Stromal cell of bone marrow (primary cell): ENCODE measurements around the gene SPATA16.
"Not testable (repeated sequence)": the region's sequence is repeated elsewhere in the genome, so short reads cannot be mapped to it uniquely, and the experiment has no call there.

Experiments used
- DNase-seq: peaks from one replicate; pipeline ENCODE4 v3.0.0-alpha.2; 2012; ENCODE audit warnings: low read depth

Gene SPATA16

DNA sequence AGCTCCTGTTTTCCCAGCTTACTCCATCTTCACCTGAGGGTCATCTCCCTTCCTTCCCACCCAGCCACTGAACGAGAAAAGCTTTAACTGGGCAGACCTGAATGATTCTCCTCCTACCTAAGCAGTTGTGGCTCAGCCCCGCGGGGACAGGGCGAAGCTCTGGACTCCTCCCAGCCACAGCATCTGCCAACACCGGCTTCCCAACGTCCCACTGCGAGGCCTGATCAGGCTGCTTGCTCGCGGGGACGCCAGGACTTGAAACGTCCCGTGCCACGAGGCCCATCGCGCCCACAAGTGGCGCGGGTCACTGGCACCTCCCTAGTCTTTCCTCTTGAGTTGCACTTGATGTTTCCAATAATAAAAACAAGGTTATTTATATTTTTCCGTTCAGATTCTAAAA lies at the start of gene SPATA16:
Gene SPATA16, minus strand, starts transcription at position 250 of the 400 bp plus-strand sequence. CDS start 23,504 bp downstream, outside the sequence.
- no peak for DNase-seq

GRCh38 chr3:173183022-173183421 lies 42.0 kb upstream of the SPATA16 start:
- DNase-seq = not testable (repeated sequence)

- DNase-seq = no peak
Observed at GRCh38 chr3:173173652-173174051, 32.6 kb upstream of the SPATA16 start.

DNA sequence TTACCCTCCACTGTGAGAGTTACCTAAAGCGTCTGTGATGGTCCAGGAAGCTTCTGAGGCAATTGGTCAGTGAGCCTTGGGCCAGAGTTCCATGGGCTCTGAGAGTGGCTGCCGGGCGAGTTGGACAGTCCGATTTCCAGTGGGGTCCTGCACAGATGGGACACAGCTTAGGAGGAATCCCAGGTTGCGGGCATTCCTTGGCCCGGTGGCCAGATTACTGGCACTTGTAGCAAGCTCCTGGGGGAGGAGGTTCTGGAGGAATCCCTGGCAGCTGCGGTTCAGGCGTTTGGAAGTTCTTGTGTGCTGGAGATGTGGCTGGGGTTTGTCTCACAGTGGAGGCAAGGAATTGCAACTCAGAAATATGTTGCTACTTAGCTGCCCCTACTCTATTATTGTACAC lies 18.1 kb upstream of the SPATA16 start:
- DNase-seq = not testable (repeated sequence)

DNA sequence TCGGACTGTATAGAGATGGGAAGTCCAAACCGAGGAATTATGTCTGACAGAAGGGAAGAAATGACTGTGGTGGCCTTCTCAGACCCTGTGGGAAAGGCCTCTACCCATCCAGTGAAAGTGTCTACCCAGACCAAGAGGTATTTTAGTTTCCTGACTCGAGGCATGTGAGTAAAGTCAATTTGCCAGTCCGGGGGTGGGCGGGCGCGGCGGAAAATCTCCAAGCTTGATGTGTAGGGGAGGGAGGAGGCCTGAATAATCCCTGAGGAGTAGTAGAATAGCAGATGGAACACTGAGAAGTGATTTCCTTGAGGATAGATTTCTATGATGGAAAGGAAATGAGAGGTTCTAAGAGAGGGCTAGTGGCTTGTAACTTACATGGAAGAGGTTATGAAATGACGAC lies 15.5 kb upstream of the SPATA16 start:
- DNase-seq = not testable (repeated sequence)

GRCh38 chr3:173153631-173154030 lies 12.6 kb upstream of the SPATA16 start:
- no peak for DNase-seq

DNA sequence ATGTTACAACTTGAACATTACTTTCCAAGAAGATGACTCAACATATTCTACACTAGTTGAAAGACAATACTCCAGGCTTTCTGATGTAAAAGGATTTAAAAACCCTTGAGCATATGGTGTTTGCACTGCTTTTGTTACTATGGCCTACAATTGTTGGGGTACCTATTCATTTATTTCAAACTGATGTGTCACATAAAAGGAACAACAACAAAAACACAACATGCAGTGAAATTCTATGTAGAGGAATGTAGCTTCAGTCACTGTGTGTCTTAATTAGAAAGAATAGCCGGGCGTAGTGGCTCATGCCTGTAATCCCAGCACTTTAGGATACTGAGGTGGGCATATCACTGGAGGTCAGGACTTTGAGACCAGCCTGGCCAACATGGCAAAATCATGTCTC lies 1.6 kb downstream of the SPATA16 start:
- no peak for DNase-seq

DNA sequence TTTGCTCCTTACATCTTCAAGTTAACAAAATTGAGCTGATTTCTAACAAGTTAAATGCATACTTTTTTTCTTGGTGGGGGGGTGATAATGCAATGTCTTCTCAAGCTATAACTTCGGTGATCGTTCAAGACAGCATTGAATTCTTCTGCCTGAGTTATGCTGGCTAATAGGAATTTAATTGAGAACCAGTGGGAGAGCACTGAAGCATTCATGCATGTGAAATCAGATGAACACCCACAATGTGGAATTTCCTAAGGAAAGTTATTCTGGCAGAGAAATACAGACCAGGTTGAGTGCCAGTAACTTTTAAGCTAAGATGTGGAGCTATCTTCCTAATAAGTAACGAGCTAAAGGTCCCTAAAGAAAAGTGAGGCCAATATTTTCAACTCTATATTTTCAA lies 3.0 kb downstream of the SPATA16 start:
- no peak for DNase-seq

DNA sequence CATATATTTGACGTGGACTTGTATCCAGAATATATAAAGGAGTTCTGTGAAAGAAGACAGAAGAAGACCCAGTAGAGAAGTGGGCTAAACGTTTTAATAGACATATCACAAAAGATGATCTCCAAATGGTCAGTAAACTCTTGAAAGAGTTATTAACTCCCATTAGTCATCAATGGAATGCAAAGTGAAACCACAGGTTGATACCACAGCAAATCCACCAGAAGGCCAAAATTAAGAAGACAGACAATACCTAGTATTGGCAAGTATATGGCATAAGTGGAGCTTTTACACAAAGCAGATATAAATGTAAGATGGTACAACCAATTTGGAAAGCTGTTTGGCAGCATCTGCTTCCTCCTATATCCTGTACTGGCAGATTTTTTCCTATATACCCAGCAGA lies 6.0 kb downstream of the SPATA16 start:
- no peak for DNase-seq

DNA sequence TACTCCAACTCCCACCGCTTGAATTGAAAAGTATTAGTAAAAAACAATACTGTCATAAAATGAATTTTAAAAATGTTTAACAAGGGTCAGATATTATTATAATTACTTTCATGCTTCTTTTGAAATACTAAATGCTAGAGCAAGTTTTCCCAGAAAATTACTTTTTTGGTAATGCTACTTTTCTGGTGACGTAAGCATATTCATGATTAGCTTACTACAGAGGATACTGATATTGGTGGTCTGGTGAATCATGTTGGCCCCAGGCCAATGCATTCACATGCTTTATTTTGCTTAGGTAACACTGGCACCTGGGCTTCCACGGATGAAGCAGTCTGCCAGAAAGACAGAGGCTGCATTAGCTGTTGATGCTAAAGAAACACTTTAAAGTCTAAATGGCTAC lies 12.4 kb downstream of the SPATA16 start:
- DNase-seq = no peak

GRCh38 chr3:173111321-173111720 lies 29.7 kb downstream of the SPATA16 start:
- DNase-seq = no peak

DNA sequence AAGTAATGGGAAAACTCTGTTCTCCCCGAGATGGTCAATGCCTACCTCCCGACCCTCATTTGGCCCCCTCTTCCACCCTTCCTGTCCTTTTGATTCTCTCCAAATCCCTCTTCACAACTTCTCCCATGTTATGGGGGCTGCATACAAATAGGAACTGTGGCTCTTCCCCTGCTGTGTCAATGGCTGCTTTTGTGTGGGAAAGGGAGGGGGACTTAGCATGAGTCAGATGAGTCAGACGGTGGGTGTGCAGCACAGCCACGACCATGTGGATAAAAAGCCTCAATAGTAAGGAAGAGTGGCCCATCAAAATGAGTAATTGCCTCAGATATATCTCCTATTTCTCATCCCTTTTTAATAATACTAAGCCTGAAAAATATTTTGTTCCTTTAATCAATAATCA lies 31.9 kb downstream of the SPATA16 start:
- DNase-seq = no peak

GRCh38 chr3:173103469-173103868 lies 37.6 kb downstream of the SPATA16 start:
- DNase-seq = no peak

DNA sequence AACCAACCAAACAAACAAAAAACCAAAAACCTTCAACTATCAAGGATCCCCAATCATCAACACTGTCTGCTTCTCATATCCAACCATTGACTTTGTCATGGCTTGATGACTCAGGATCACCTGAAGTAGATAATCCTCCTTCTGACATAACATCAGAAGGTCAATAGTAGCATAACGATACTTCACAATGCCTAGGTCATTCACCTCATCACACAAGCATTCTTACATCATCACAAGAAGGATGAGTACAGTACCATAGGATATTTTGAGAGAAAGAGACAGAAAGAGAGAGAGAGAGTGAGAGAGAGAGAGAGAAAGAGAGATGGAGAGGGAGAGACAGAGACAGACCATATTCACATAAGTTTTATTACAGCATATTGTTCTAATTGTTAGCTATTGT lies 42.1 kb downstream of the SPATA16 start:
- no peak for DNase-seq

GRCh38 chr3:173096994-173097785 lies 43.8 kb downstream of the SPATA16 start:
- DNase-seq = no peak

- DNase-seq = no peak
Observed at GRCh38 chr3:173096140-173096539, 44.9 kb downstream of the SPATA16 start.

- DNase-seq = no peak
Observed at GRCh38 chr3:173092038-173092437, 49.0 kb downstream of the SPATA16 start.

GRCh38 chr3:173090492-173090891 lies 50.5 kb downstream of the SPATA16 start:
- DNase-seq = no peak

DNA sequence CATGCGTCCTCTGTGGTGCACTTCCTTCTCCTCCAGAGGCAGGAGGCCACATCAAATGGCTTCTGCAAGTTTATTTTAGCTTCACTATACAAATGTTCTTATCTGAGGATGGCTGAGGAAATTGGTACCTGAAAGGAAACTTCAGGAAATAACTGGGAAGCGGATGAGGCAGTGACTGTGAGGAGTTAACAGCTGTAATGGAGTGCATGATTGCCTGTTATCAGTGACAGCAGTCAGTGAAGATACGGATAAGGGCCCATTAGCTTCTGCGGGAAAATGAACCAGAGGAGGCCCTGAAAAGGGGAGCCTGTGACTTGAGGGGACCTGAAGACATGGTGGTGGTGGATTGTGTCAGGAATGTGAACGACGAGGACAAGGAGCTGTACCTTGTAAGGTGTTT lies 51.8 kb downstream of the SPATA16 start:
- no peak for DNase-seq

DNA sequence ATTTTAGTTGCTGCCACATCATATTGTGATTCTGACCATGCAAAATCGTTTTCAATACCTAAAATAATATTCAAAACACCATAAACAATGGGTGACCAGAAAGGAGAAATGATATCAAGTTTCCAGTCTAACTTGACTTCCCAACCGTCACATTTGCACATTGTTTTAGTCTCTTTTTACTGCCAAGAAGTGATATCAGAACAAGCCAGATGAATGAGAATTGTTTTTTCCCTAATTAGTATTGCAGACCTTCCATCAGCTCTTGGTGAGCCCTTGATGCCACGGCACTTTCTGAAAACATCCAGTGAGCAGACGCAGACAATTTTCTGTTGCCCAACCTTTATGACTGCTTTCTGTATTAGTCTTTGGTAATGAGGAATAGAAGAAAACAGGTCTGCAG lies 62.5 kb downstream of the SPATA16 start:
- no peak for DNase-seq

GRCh38 chr3:173066044-173067004 lies 74.7 kb downstream of the SPATA16 start:
- DNase-seq = peak; percentile 9

DNA sequence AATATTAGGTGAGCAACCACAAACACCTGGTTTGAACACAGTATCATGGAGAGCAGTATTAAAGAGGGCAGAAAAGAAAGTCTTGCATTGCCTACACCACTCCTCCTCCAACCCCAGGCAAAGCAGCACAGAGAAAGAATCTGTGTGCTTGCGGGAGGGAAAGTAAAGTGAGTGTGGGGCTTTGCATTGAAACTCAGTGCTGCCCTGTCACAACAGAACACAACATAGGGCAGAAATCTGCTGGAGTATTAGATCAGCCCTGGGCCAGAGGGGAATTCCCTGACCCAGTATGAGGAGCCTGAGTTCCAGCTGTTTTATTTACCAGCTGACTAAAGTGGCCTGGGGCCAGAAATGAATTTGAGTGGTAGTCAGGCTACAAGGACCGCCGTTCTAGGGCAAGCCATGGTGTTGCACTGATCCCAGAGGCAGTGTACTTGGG lies 75.5 kb downstream of the SPATA16 start:
- no peak for DNase-seq

DNA sequence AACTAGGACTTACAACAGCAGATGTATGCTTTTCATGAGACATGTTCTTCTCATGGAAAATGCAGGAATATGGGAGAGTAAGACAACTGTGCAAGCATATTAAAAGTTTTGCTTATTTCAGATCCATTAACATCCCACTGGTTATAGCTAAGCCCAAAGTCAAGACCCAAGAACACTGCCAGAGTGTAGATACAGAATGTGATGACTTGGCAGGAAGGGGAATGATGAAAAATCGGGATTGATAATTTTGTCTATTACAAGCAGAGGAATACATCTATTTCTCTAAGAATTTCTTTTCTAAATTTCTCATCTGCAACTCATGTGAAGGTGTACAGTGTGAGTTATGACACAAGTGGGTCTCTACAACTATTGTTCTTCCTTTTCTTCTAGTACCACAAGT lies 76.4 kb downstream of the SPATA16 start:
- DNase-seq = no peak
